ENCODE data around the gene SLC66A2. TPM values are rescaled to one million over a fixed set of nuclear protein-coding genes. Genes with fewer than 3 reads are reported as not detected.

Gene SLC66A2
- total RNA-seq, 1 donor from 2014 or later: 28.1 TPM

GRCh38 chr18:79912409-79912991, 39.0 kb downstream of the SLC66A2 start:
- no peak for DNase-seq (ENCODE audit: low read depth)
- TF ChIP-seq CTCF (conservative IDR thresholded peaks at IDR 0.05; ENCODE audit: low read depth, low read length): no peak

GRCh38 chr18:79911344-79912270, 39.8 kb downstream of the SLC66A2 start:
- no peak overlapping the region for H3K4me3 ChIP-seq (ENCODE audit: low read depth, low read length)
- no peak for TF ChIP-seq CTCF (conservative IDR thresholded peaks at IDR 0.05; ENCODE audit: low read depth, low read length)
- DNase-seq (ENCODE audit: low read depth): no peak

More at GRCh38 chr18:79912409-79912991, 39.0 kb downstream of the SLC66A2 start:
- H3K4me3 ChIP-seq (ENCODE audit: low read depth, low read length): no peak overlapping the region

GRCh38 chr18:79910563-79911343, 40.7 kb downstream of the SLC66A2 start:
- DNase-seq (ENCODE audit: low read depth): no peak
- no peak for TF ChIP-seq CTCF (conservative IDR thresholded peaks at IDR 0.05; ENCODE audit: low read depth, low read length)

GRCh38 chr18:79906706-79907105, 44.7 kb downstream of the SLC66A2 start:
- DNase-seq (ENCODE audit: low read depth): no peak
- no peak overlapping the region for H3K4me3 ChIP-seq (ENCODE audit: low read depth, low read length)
- no peak for TF ChIP-seq CTCF (conservative IDR thresholded peaks at IDR 0.05; ENCODE audit: low read depth, low read length)

More at GRCh38 chr18:79910563-79911343, 40.7 kb downstream of the SLC66A2 start:
- H3K4me3 ChIP-seq (ENCODE audit: low read depth, low read length): no peak overlapping the region

- no peak for TF ChIP-seq CTCF (conservative IDR thresholded peaks at IDR 0.05; ENCODE audit: low read depth, low read length)
- no peak overlapping the region for H3K4me3 ChIP-seq (ENCODE audit: low read depth, low read length)
These were observed 45.5 kb downstream of the SLC66A2 start for GRCh38 chr18:79905993-79906392.

GRCh38 chr18:79905389-79905911, 46.0 kb downstream of the SLC66A2 start:
- no peak for DNase-seq (ENCODE audit: low read depth)
- H3K4me3 ChIP-seq (ENCODE audit: low read depth, low read length): no peak overlapping the region
- TF ChIP-seq CTCF (conservative IDR thresholded peaks at IDR 0.05; ENCODE audit: low read depth, low read length): no peak

More at GRCh38 chr18:79905993-79906392, 45.5 kb downstream of the SLC66A2 start:
- DNase-seq (ENCODE audit: low read depth): no peak

Data from epithelial cell of proximal tubule (primary cell).